ENCODE data around the gene GMDS. TPM values are rescaled to one million over a fixed set of nuclear protein-coding genes. Genes with fewer than 3 reads are reported as not detected.

The GMDS gene
- total and polyA plus RNA-seq, 2 experiments from 2014 or later: 3.0 to 12.6 TPM

DNA sequence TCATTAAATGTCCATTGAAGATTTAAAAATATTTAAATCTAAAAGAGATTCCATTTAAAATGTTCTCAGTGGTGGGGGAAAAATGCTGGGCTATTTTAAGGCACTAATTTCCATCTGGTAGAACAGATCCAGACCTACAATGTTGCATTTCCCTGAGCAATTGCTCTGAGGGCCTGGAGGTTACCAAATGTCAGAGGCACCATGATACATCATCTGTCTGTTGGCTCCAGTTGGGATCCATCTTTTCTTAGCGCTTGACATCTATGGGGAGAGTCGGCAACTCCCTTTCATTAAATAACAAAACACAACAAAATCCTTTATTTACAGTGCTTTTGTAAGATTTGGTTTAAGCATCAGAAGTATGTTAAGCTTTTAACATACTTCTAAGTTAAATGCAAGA lies 411.2 kb downstream of the GMDS start:
- DNase-seq: no peak
- Histone ChIP-seq H3F3A (ENCODE audit: insufficient read depth) (no peaks in the 10 kb centered on the region), H3K4me2 (ENCODE audit: unreplicated experiment) (no peak overlapping the region), H3K36me3 (ENCODE audit: low read depth) (no peaks in the 10 kb centered on the region), H3K27me3 (replicated peaks; ENCODE audit: insufficient read depth) (no peaks in the 10 kb centered on the region), H3K4me3 (no peak overlapping the region), H3K9ac (no peak overlapping the region), H3K27ac (no peak overlapping the region), H3K9me2 (ENCODE audit: insufficient read depth) (no peaks in the 10 kb centered on the region), H4K20me1 (ENCODE audit: insufficient read depth) (no peaks in the 10 kb centered on the region), H3K79me2 (ENCODE audit: insufficient read depth) (no peaks in the 10 kb centered on the region), H3K4me1 (ENCODE audit: insufficient read depth) (peaks cover 8% of the 10 kb centered on the region), H3K9me3 (ENCODE audit: low read depth) (no peaks in the 10 kb centered on the region), H2AFZ (no peak overlapping the region)
- 96 to 98% methylated on average over 2 of the region's 2 CpGs for WGBS, 2 experiments (ENCODE audit: low coverage in 1 of 2, low lambda C conversion rate in 2 of 2, missing lambda C conversion rate in 2 of 2)
- in situ Hi-C loops (cut with MboI): no loop called here
- no peak for TF ChIP-seq EZH2 (IDR thresholded peaks at IDR 0.05; ENCODE audit: insufficient read depth, poor library complexity, severe bottlenecking)
- TF ChIP-seq EZH2phosphoT487 (IDR thresholded peaks at IDR 0.05; ENCODE audit: insufficient read depth, low read depth): no peak

DNA sequence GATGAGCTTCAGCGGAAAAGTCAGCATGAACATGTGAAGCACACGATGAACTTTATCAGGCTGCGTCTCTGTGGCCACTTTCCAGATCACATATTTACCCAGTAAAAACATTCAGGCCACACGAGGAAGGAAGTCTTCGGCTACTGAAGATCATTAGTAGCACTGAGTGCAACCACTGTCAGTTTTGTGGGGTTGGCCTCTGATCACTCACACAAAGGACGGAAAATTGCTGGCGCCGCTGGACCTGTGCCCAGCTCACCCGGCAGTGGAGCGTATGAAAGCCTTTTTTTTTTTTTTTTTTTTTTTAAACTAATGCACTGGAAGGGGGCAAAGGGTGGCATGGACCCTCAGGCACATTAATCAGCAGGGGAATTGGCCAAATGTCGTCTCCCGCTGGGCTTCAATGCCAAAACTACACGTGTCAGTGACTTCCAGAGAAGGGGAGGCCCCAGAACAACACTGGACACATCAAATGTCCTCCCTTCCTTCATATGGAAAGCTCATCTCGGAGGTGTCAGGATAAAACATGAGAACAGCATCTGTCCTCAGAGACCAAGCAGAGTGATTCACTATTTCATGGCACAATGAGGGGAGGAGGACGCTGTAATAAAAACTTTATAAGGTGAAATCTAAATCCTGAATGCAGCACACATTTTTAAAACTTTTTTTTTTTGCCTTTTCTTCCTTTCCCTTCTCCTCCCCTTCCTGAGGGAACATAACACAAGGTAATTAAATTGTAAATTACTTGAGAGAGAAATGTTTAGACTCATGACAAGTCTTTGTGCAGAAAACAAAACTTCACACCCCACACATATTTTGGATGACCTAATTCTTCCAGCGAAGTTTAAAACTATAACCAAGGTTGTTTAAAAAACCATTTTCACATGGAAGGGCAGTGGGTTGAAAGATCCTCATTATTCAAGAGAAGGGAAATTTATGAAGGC lies 412.3 kb downstream of the GMDS start:
- H3K9ac ChIP-seq: no peak overlapping the region

DNA sequence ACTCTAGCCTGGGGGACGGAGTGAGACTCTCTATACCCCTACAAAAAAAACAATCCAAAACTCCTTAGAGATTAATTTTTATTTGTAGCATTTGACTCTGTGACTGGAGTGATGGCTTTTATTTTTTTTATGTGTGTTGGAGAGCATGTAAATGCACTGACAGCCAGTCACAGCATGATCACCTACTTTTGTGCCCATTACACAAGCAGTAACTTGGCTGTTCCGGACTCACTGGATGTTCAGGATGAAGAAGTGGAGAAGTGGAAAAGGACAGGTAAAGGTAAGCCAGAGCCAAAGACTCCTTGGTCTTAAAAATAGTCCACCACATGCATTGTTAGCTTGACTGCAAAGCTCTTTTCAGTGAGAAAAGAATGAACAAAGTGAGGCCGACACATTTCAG lies 413.0 kb downstream of the GMDS start:
- no peak for DNase-seq
- Histone ChIP-seq H3F3A (ENCODE audit: insufficient read depth) (no peaks in the 10 kb centered on the region), H3K79me2 (ENCODE audit: insufficient read depth) (no peaks in the 10 kb centered on the region), H3K9ac (no peak overlapping the region), H3K4me1 (ENCODE audit: insufficient read depth) (no peaks in the 10 kb centered on the region), H3K9me3 (ENCODE audit: low read depth) (peaks cover 8% of the 10 kb centered on the region), H3K4me3 (no peak overlapping the region), H3K27me3 (replicated peaks; ENCODE audit: insufficient read depth) (no peaks in the 10 kb centered on the region), H3K9me2 (ENCODE audit: insufficient read depth) (no peaks in the 10 kb centered on the region), H3K4me2 (ENCODE audit: unreplicated experiment) (no peak overlapping the region), H3K36me3 (ENCODE audit: low read depth) (no peaks in the 10 kb centered on the region), H4K20me1 (ENCODE audit: insufficient read depth) (no peaks in the 10 kb centered on the region), H2AFZ (no peak overlapping the region), H3K27ac (no peak overlapping the region)
- in situ Hi-C loops (cut with MboI): no loop called here
- no peak for TF ChIP-seq EZH2phosphoT487 (IDR thresholded peaks at IDR 0.05; ENCODE audit: insufficient read depth, low read depth)
- no peak for TF ChIP-seq EZH2 (IDR thresholded peaks at IDR 0.05; ENCODE audit: insufficient read depth, poor library complexity, severe bottlenecking)
- WGBS, 2 experiments (ENCODE audit: low coverage in 1 of 2, low lambda C conversion rate in 2 of 2, missing lambda C conversion rate in 2 of 2): 51 to 54% methylated on average over 3 of the region's 3 CpGs

More for the DNA sequence above, 412.3 kb downstream of the GMDS start:
- peaks cover under 1% of the 10 kb centered on the region; the same call in 1 of the 2 replicates for H3K4me1 ChIP-seq (ENCODE audit: insufficient read depth)
- H3K9me2 ChIP-seq (ENCODE audit: insufficient read depth): no peaks in the 10 kb centered on the region
- in situ Hi-C loops (cut with MboI): no loop called here
- H3K4me2 ChIP-seq (ENCODE audit: unreplicated experiment): no peak overlapping the region
- no peaks in the 10 kb centered on the region for H3K36me3 ChIP-seq (ENCODE audit: low read depth)
- no peaks in the 10 kb centered on the region for H3F3A ChIP-seq (ENCODE audit: insufficient read depth)
- H3K79me2 ChIP-seq (ENCODE audit: insufficient read depth): no peaks in the 10 kb centered on the region
- WGBS, 2 experiments (ENCODE audit: low coverage in 1 of 2, low lambda C conversion rate in 2 of 2, missing lambda C conversion rate in 2 of 2): 54 to 59% methylated on average over 16 of the region's 16 CpGs
- no peak overlapping the region for H3K4me3 ChIP-seq
- TF ChIP-seq EZH2 (IDR thresholded peaks at IDR 0.05; ENCODE audit: insufficient read depth, poor library complexity, severe bottlenecking) (no peak), EZH2phosphoT487 (IDR thresholded peaks at IDR 0.05; ENCODE audit: insufficient read depth, low read depth) (no peak)
- H3K27me3 ChIP-seq (replicated peaks; ENCODE audit: insufficient read depth): no peaks in the 10 kb centered on the region
- no peak for DNase-seq
- H3K27ac ChIP-seq: no peak overlapping the region
- no peak overlapping the region for H2AFZ ChIP-seq
- peaks cover 4% of the 10 kb centered on the region for H3K9me3 ChIP-seq (ENCODE audit: low read depth)
- H4K20me1 ChIP-seq (ENCODE audit: insufficient read depth): no peaks in the 10 kb centered on the region

DNA sequence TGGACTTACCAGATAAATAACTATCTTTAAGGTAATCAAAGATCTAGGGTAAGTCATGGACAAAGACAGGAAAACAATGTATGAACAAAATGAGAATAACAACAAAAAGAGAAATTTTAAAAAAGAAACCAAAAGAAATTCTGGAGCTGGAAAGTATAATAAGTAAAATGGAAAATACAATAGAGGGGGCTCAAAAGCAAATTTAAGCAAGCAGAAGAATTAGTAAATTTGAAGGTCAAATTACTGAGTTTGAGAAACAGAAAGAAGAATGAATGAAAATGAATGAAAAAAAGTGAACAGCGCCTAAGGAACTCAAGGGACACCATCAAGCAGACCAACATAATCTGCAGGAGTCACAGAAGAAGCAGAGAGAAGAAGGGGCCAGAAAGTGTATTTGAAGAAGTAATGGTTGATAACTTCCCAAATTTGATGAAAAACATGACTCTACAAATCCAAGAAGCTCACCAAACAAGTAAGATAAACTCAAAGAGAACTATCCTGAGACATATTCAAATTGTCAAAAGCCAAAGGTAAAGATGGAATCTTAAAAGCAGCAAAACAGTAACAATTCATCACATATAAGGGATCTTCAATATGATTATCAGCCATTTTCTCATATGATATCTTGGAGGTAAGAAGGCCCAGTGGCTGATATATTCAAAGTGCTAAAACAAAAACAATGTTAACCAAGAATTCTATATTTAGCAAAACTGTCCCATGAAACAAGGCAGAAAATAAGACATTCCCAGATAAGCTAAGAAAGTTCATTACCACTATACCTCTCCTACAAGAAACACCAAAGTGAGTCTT lies 417.2 kb downstream of the GMDS start:
- H3K27ac ChIP-seq: no peak overlapping the region
- H3K4me2 ChIP-seq (ENCODE audit: unreplicated experiment): no peak overlapping the region
- H3K4me1 ChIP-seq (ENCODE audit: insufficient read depth): no peaks in the 10 kb centered on the region
- H3K9ac ChIP-seq: no peak overlapping the region
- TF ChIP-seq EZH2 (IDR thresholded peaks at IDR 0.05; ENCODE audit: insufficient read depth, poor library complexity, severe bottlenecking) (no peak), EZH2phosphoT487 (IDR thresholded peaks at IDR 0.05; ENCODE audit: insufficient read depth, low read depth) (no peak)
- no peak overlapping the region for H2AFZ ChIP-seq
- H3K27me3 ChIP-seq (replicated peaks; ENCODE audit: insufficient read depth): no peaks in the 10 kb centered on the region
- H3F3A ChIP-seq (ENCODE audit: insufficient read depth): peaks cover under 1% of the 10 kb centered on the region; the same call in 1 of the 2 replicates
- DNase-seq: no peak
- no peaks in the 10 kb centered on the region for H3K79me2 ChIP-seq (ENCODE audit: insufficient read depth)
- H3K9me2 ChIP-seq (ENCODE audit: insufficient read depth): no peaks in the 10 kb centered on the region
- H3K36me3 ChIP-seq (ENCODE audit: low read depth): no peaks in the 10 kb centered on the region
- H3K4me3 ChIP-seq: no peak overlapping the region
- in situ Hi-C loops (cut with MboI): no loop called here
- 92 to 100% methylated on average over 1 of the region's 1 CpG for WGBS, 2 experiments (ENCODE audit: low coverage in 1 of 2, low lambda C conversion rate in 2 of 2, missing lambda C conversion rate in 2 of 2)
- H4K20me1 ChIP-seq (ENCODE audit: insufficient read depth): no peaks in the 10 kb centered on the region
- H3K9me3 ChIP-seq (ENCODE audit: low read depth): peaks cover 8% of the 10 kb centered on the region
